ENCODE data around the gene PID1. TPM values are rescaled to one million over a fixed set of nuclear protein-coding genes. Genes with fewer than 3 reads are reported as not detected.

Gene PID1
- total and polyA plus RNA-seq, 4 donors, result 13.3 to 52.0 (median 45.7) TPM

DNA sequence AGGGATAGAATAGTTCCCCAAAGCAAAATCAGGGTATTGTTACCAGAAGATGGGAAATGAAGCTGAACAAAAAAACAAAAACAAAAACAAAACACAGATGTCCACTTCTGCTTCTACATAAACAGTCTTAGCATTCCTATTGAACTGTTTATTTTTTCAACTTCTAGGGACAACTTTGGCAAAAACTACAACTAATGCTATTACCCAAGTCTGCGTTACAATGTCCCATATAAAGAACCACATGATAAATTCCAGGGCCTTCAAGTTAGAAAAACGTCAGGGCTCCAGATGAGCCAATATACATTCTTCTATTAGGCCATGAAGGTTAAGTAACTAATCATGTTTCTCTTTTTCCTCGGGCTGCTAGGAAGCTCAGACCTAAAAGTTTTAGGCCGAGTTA is 16.9 kb downstream of the PID1 start:
- no peak for DNase-seq (ENCODE audit: low spot score)
- 56% methylated on average over 4 of the region's 4 CpGs for WGBS
- Histone ChIP-seq H3K9ac (ENCODE audit: low read depth in 1 of 2, low read length in 2 of 2) (no peak overlapping the region), H3K4me3 (ENCODE audit: low read depth in 1 of 3, low read length in 3 of 3) (no peak overlapping the region), H3K36me3 (ENCODE audit: control insufficient read depth in 4 of 4, insufficient read depth in 3 of 4, low read depth in 1 of 4, low read length in 3 of 4) (peaks cover 0 to 14% (median 5%) of the 10 kb centered on the region in 4 donors), H3K27me3 (ENCODE audit: control insufficient read depth in 4 of 4, insufficient read depth in 4 of 4, low read length in 3 of 4) (no peaks in the 10 kb centered on the region), H3K9me3 (ENCODE audit: control insufficient read depth in 4 of 4, low read length in 3 of 4) (no peaks in the 10 kb centered on the region), H3K27ac (ENCODE audit: low read depth in 1 of 2, low read length in 2 of 2) (no peak overlapping the region), H3K4me1 (ENCODE audit: control insufficient read depth in 4 of 4, insufficient read depth in 4 of 4, low read length in 3 of 4) (peaks cover 2 to 12% (median 6%) of the 10 kb centered on the region in 4 donors)
- TF ChIP-seq RAD21 (IDR thresholded peaks at IDR 0.05), result no peak
- TF ChIP-seq, protein P1, sequence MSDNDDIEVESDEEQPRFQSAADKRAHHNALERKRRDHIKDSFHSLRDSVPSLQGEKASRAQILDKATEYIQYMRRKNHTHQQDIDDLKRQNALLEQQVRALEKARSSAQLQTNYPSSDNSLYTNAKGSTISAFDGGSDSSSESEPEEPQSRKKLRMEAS (IDR thresholded peaks at IDR 0.05), result no peak
- TF ChIP-seq, protein P2, sequence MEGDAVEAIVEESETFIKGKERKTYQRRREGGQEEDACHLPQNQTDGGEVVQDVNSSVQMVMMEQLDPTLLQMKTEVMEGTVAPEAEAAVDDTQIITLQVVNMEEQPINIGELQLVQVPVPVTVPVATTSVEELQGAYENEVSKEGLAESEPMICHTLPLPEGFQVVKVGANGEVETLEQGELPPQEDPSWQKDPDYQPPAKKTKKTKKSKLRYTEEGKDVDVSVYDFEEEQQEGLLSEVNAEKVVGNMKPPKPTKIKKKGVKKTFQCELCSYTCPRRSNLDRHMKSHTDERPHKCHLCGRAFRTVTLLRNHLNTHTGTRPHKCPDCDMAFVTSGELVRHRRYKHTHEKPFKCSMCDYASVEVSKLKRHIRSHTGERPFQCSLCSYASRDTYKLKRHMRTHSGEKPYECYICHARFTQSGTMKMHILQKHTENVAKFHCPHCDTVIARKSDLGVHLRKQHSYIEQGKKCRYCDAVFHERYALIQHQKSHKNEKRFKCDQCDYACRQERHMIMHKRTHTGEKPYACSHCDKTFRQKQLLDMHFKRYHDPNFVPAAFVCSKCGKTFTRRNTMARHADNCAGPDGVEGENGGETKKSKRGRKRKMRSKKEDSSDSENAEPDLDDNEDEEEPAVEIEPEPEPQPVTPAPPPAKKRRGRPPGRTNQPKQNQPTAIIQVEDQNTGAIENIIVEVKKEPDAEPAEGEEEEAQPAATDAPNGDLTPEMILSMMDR (IDR thresholded peaks at IDR 0.05; ENCODE audit: low read depth, low read length, missing input control), result no peak

DNA sequence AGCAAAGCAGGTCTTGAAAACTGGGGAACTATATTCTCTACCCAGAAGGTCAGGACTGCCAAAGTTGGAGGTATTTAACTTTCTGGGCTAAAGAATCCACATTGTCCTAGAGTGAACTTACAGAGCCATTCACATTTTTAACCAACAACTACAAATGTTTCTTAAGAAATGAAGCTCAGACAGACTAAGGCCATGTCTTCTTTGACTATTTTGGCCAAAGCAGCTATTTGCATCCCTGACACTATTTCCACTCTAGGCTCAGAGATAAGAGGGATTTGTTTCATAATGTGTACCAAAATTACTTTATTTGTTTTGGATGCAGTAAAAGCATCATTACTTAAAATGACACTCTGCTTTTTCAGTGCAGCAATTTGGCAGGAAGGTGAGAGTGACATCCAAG is 18.1 kb downstream of the PID1 start:
- no peak for TF ChIP-seq FOXA2 (IDR thresholded peaks at IDR 0.05)
- TF ChIP-seq, protein P2 (IDR thresholded peaks at IDR 0.05; ENCODE audit: low read depth, low read length, missing input control), result no peak
- peak; percentile 15 for TF ChIP-seq NR2F2 (IDR thresholded peaks at IDR 0.05)
- Histone ChIP-seq H3K36me3 (ENCODE audit: control insufficient read depth in 4 of 4, insufficient read depth in 3 of 4, low read depth in 1 of 4, low read length in 3 of 4) (peaks cover 0 to 15% (median 5%) of the 10 kb centered on the region in 4 donors), H3K9me3 (ENCODE audit: control insufficient read depth in 4 of 4, low read length in 3 of 4) (no peaks in the 10 kb centered on the region), H3K9ac (ENCODE audit: low read depth in 1 of 2, low read length in 2 of 2) (no peak overlapping the region), H3K27me3 (ENCODE audit: control insufficient read depth in 4 of 4, insufficient read depth in 4 of 4, low read length in 3 of 4) (no peaks in the 10 kb centered on the region), H3K4me1 (ENCODE audit: control insufficient read depth in 4 of 4, insufficient read depth in 4 of 4, low read length in 3 of 4) (peaks cover 2 to 10% (median 4%) of the 10 kb centered on the region in 4 donors), H3K4me3 (ENCODE audit: low read depth in 1 of 3, low read length in 3 of 3) (no peak overlapping the region), H3K27ac (ENCODE audit: low read depth in 1 of 2, low read length in 2 of 2) (no peak overlapping the region)
- DNase-seq (ENCODE audit: low spot score), result no peak

DNA sequence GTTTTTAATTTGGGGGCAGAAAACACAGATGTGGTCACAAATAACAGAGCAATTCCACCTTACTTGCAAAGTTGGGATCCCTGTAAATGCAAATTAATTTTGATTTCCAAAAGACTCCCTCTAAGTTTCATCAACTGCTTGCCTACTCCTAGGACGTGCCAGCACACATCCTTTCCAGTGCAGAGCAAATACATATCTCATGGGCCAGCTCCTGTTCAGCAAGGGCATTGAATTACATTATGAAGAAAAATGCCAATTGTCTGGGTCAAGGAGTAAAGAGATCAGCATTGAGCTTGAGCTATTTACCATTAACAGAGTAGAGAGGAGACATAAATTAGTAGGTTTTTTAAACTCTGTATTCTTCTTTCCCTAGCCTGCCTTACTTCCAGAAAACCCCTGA is 18.8 kb downstream of the PID1 start:
- H3K9me3 ChIP-seq (ENCODE audit: control insufficient read depth in 4 of 4, low read length in 3 of 4), result no peaks in the 10 kb centered on the region
- no peak overlapping the region for H3K4me3 ChIP-seq (ENCODE audit: low read depth in 1 of 3, low read length in 3 of 3)
- peaks cover 0 to 15% (median 5%) of the 10 kb centered on the region in 4 donors for H3K36me3 ChIP-seq (ENCODE audit: control insufficient read depth in 4 of 4, insufficient read depth in 3 of 4, low read depth in 1 of 4, low read length in 3 of 4)
- no peak for DNase-seq (ENCODE audit: low spot score)
- no peak overlapping the region for H3K9ac ChIP-seq (ENCODE audit: low read depth in 1 of 2, low read length in 2 of 2)
- no peak overlapping the region for H3K27ac ChIP-seq (ENCODE audit: low read depth in 1 of 2, low read length in 2 of 2)
- 66% methylated on average over 1 of the region's 1 CpG for WGBS
- TF ChIP-seq TAF1 (conservative IDR thresholded peaks at IDR 0.05) (no peak), FOXA1 (IDR thresholded peaks at IDR 0.05) (no peak), JUND (IDR thresholded peaks at IDR 0.05) (no peak), NR2F2 (IDR thresholded peaks at IDR 0.05) (no peak), HNF4A (conservative IDR thresholded peaks at IDR 0.05) (no peak), RXRA (IDR thresholded peaks at IDR 0.05) (no peak), HNF4G (IDR thresholded peaks at IDR 0.05) (no peak), YY1 (IDR thresholded peaks at IDR 0.05) (no peak), EGR1 (IDR thresholded peaks at IDR 0.05; ENCODE audit: low read depth in 2 of 2) (no peak)
- TF ChIP-seq, protein P2 (IDR thresholded peaks at IDR 0.05; ENCODE audit: low read depth, low read length, missing input control), result no peak
- TF ChIP-seq, protein P3, sequence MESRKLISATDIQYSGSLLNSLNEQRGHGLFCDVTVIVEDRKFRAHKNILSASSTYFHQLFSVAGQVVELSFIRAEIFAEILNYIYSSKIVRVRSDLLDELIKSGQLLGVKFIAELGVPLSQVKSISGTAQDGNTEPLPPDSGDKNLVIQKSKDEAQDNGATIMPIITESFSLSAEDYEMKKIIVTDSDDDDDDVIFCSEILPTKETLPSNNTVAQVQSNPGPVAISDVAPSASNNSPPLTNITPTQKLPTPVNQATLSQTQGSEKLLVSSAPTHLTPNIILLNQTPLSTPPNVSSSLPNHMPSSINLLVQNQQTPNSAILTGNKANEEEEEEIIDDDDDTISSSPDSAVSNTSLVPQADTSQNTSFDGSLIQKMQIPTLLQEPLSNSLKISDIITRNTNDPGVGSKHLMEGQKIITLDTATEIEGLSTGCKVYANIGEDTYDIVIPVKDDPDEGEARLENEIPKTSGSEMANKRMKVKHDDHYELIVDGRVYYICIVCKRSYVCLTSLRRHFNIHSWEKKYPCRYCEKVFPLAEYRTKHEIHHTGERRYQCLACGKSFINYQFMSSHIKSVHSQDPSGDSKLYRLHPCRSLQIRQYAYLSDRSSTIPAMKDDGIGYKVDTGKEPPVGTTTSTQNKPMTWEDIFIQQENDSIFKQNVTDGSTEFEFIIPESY (IDR thresholded peaks at IDR 0.05), result no peak
- no peaks in the 10 kb centered on the region for H3K27me3 ChIP-seq (ENCODE audit: control insufficient read depth in 4 of 4, insufficient read depth in 4 of 4, low read length in 3 of 4)
- H3K4me1 ChIP-seq (ENCODE audit: control insufficient read depth in 4 of 4, insufficient read depth in 4 of 4, low read length in 3 of 4), result peaks cover 0 to 4% (median 3%) of the 10 kb centered on the region in 4 donors
